RWPE1 (cell line): Measurements from ENCODE around the gene TMEM44.
"Not testable (repeated sequence)": the region's sequence is repeated elsewhere in the genome, so short reads cannot be mapped to it uniquely, and the experiment has no call there.

Experiments
- CTCF ChIA-PET: fragments of 350-600 bp; sonication (Branson Sonifier 250); formaldehyde crosslinking; extraction: SDS; loops from one replicate; lab custom pipeline; 2021; lab: Yijun Ruan, JAX
- POLR2A ChIA-PET: fragments of 400-600 bp; formaldehyde crosslinking; extraction: SDS; loops from one replicate; lab custom pipeline; 2020; ENCODE audit warnings: antibody characterized with exemption; ENCODE audit not compliant: low non-redundant PET; lab: Yijun Ruan, JAX
- DNase-seq: peaks from one replicate; pipeline ENCODE4 v3.0.0; 2012; ENCODE audit warnings: low spot score
- H3K27ac ChIP-seq: fragments of 450-650 bp; 2 replicates; pipeline ENCODE4 v1.5.1; 2017
- CTCF ChIP-seq: fragments of 450-650 bp; conservative IDR thresholded peaks from 2 replicates; pipeline ENCODE4 v1.5.1; 2017; ENCODE audit warnings: low read depth, mild to moderate bottlenecking

TMEM44 gene

GRCh38 chr3:194637541-194638400 lies 4.6 kb upstream of the TMEM44 start:
- no peak for DNase-seq
- TF ChIP-seq CTCF, result no peak
- CTCF ChIA-PET, result interaction anchor here (0.7 to 1.0 kb wide), 2 partner anchors 45 to 177 kb away, joined by 3 read pairs; no protein-coding TSS in a partner anchor
- POLR2A ChIA-PET, result no interaction called here
- peak overlapping the region; percentile 42 for H3K27ac ChIP-seq

GRCh38 chr3:194637066-194637465 lies 3.8 kb upstream of the TMEM44 start:
- peak overlapping the region; percentile 42 for H3K27ac ChIP-seq
- TF ChIP-seq CTCF, result no peak
- CTCF ChIA-PET, result interaction anchor here (1.0 to 1.2 kb wide), 2 partner anchors 15 to 46 kb away, joined by 3 read pairs; no protein-coding TSS in a partner anchor
- peak; percentile 27 for DNase-seq
- POLR2A ChIA-PET, result no interaction called here

- TF ChIP-seq CTCF, result no peak
- ChIA-PET CTCF (interaction anchor here (0.8 to 1.4 kb wide), 3 partner anchors 11 to 147 kb away, joined by 3 read pairs; no protein-coding TSS in a partner anchor), POLR2A (interaction anchor here (0.6 kb wide), 1 partner anchor 38 kb away, joined by 5 read pairs; no protein-coding TSS in a partner anchor)
- peak overlapping the region; percentile 93 for H3K27ac ChIP-seq
- peak; percentile 41 for DNase-seq
Measured at GRCh38 chr3:194632809-194633348, 340 bp downstream of the TMEM44 start.

GRCh38 chr3:194632226-194632808 lies 902 bp downstream of the TMEM44 start:
- H3K27ac ChIP-seq, result peak overlapping the region; percentile 93
- CTCF ChIA-PET, result no interaction called here
- POLR2A ChIA-PET, result interaction anchor here (0.6 kb wide), 1 partner anchor 38 kb away, joined by 5 read pairs; no protein-coding TSS in a partner anchor
- TF ChIP-seq CTCF, result no peak
- no peak for DNase-seq

- ChIA-PET POLR2A (no interaction called here), CTCF (no interaction called here)
- no peak for DNase-seq
- H3K27ac ChIP-seq, result no peak overlapping the region
- TF ChIP-seq CTCF, result no peak
Measured at GRCh38 chr3:194631696-194632095, 1.5 kb downstream of the TMEM44 start.

GRCh38 chr3:194630681-194631080 lies 2.5 kb downstream of the TMEM44 start:
- POLR2A ChIA-PET, result not testable (repeated sequence)

More at GRCh38 chr3:194630681-194631080, 2.5 kb downstream of the TMEM44 start:
- H3K27ac ChIP-seq, DNase-seq, CTCF ChIA-PET: not testable (repeated sequence)
